Central memory CD4-positive, alpha-beta T cell (primary cell): ENCODE results near the gene KIF19.

Experiments used
- DNase-seq: peaks from one replicate; pipeline ENCODE4 v3.0.0; 2022

KIF19 gene

DNA sequence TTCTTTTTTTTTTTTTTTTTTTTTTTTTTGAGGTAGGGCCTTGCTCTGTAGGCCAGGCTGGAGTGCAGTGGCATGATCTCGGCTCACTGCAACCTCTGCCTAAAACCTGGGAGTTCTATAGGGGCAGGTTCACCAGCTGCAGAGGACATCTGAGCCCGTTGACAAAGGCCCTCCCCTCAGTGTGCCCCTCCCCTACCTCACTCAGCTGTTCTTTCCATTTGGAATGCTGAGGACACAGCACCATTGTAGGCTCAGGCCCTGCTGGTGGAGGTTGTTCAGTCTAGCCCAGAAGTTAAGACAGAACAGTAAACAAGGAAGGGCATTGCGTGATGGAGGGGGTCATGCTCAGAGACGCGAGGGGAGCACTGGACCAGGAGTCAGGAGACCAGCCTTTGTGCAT is 21.8 kb upstream of the KIF19 start:
- no peak for DNase-seq

DNA sequence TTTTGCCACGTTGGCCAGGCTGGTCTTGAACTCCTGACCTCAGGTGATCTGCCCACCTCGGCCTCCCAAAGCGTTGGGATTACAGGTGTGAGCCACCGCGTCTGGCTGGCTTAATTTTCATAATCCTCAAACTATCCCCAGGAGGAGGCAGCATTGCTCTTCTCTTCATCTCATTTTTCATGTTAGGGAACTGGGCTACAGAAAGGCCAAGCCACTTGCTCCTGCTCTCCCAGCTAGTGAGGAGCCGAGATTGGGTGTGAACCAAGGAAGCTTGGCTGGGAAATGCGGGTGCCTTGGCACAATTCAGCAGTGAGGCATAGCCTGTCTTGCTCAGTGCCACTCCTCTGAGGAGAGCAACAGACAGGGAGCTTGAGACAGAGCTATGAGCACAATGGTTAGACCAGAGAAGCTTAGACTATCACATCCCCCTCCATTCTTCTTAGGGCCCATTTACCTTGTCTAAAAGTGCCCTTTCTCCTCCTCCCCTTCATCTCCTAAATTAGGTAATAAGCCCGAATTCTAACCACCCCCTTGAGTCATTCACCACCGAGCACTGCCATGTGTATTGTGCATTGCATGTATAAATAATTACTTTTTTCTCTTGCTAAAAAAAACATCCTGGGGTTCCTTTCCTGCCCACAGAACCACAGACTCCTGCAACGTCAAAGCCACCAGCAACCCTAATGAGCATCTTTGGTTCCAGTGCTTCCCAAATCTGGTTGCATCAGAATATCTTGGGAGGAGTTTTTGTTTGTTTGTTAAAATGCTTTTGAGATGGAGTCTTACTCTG is 20.0 kb upstream of the KIF19 start:
- DNase-seq, result no peak

DNA sequence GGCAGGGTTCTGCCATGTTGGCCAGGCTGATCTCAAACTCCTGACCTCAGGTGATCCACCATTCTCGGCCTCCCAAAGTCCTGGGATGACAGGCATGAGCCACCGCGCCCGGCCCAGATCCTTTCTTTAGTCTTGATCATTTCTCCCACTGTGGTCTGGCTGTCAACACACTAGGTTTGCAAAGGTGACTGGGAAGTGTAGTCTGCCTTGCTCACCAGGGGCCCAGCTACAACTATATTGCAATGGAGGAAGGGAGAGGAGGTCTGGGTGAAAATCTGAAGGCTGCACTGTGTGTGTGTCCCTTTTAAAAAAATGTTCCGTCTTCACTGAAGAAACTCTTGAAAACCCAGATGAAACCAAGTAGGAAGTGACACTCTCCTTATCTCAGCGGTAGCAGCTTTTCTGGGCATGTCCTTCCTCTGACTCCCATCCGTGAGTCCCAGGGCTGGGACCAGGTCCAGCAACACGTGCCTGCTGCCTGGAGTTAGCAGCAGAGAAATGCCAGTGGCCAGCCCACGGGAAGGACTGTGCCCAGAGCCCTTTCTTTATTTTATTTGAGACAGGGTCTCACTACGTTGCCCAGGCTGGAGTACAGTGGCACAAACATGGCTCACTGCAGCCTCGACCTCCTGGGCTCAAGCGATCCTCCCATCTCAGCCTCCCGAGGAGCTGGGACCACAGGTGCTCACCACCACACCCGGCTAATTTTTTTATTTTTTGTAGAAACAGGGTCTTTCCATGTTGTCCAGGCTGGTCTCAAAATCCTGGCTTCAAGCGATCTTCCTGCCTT is 17.8 kb upstream of the KIF19 start:
- DNase-seq, result no peak

DNA sequence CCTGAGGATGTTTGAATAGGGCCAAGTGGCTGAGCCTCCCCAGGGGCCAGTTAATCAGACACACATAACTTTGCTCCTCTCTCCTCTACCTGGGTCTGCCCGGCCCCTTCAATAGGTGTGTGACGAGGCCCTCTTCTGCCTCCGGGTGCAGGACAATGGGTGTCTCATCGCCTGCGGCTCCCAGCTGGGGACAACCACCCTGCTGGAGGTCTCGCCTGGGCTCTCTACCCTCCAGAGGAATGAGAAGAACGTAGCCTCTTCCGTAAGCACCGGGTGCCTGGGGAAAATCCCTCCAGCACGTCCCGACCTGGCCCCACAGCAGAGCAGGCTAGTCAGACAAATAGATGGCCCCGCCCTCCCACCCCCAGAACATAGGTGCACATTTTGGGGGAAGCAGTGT is 16.1 kb upstream of the KIF19 start:
- DNase-seq, result no peak

DNA sequence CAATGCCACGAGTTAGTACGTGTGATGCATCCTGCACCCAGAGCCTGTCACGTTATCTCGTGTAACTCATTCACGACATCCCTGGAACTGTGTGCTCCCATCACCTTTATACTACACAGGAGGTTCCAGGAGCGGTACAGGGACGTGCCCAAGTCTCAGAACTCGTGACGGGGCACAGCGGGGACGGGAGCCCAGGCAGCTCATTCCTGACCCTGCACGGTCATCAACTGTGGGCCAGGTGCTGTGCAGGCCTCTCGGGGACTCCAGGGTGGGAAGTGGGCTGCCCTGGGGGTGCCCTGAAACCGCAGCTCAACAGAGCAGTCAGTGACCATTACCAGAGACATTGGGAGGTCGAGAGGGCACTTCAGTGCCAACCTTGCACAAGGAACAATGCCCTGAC is 11.1 kb upstream of the KIF19 start:
- DNase-seq, result no peak

DNA sequence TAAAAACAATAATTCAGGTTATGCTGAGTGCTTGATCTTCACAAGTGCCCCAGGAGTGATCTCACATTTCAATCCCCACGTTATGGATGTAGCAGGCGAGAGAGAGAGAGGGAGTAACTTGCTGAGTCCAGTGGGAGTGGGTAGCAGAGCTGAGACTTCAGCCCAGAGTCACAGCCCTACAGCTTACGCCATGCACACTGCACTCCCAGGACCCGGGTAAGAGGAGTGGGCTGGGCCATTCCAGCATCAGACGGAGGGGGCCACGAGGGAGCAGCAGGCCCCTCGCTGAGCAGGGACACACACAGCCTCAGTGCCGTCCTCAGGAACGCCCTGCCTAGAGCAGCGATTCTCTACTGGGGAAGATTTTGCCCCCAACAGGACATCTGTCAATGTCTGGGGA is 9.8 kb upstream of the KIF19 start:
- no peak for DNase-seq

DNA sequence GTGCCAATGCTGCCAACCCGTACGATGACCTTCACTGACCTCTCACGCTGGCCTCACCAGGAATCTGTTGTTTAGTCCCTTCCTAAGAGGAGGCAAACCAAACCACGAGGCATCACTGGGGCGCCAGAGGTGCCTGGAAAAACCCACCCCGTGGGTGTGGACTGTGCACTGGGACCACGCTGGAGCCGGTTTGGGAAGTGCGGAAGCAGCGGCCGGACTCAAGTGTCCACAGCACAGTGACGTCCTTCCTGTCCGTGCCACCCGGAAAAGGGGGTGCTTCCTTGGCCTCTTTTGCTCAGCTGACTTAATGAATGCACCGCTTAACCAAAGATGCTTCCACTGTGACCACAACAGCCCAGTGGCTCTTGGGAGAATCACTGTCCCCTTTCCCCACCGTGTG is 9.0 kb upstream of the KIF19 start:
- DNase-seq, result no peak

DNA sequence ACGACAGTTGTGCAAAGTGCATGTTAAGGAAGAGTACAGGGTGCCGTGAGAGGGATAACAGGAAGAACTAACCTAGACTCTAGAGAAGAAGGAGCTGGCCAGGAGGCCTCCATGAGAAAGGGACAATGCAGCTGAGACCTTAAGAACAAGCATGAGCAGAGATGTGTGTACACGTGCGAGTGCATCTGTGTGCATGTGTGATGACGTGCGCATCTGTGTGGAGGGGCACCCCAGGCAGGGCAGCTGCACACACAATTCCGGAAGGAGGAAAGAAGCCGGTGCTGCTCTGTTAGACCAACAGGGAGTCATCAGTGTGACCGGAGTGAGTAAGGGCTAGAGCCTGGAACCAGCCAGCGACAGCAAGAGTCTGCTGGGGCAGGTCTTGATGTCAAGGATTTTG is 7.6 kb upstream of the KIF19 start:
- DNase-seq, result no peak

DNA sequence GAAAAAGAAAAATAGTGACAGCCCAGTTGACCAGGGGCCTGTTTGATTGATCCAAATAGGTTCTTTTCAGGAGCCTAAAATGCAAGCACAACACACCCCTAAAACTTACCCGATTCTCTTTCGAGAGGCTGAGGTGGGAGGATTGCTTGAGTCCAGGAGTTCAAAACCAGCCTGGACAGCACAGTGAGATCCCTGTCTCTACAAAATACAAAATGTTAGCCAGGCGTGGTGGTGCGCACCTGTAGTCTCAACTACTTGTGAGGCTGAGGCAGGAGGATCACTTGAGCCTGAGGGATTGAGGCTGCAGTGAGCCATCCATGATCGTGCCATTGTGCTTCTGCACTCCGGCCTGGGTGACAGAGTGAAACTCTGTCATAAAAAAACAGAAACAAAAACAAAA is 1.5 kb upstream of the KIF19 start:
- no peak for DNase-seq

DNA sequence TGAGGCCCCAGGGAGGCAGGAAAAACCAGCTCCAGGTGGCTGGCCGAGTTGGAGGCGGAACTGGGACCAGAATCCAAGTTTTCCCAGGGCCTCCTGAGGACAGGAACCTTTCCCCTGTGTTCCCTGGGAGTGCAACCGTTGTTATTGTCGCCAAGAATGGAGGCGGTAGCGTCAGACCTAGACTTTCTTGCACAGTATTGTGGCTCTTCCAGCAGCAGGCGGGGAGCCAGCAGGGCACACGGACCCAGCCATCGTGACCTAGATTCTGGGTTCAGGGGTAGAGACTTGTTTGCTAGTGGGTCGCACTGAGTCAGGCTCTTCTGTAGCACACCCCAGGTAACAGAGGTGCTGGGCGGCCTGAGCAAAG is 667 bp upstream of the KIF19 start:
- no peak for DNase-seq

DNA sequence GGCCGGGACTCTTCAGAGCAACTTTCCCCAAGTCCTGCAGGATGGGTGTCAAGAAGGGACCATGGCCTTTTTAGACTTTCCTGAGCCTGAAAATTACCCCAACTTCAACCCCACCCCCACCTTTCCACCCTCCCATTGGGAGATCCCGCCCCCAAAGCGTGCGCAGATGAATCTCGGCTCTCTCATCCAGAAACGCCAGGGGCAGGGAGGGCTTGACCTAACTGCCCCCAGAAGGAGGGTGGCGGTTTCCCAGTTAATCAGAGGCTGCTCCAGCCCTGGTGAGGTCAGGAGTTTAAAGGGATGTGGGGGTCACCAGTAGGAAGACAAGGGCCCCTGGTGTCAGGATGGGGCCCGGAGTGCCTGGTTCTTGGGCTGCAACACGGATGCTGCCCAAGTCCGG is 480 bp downstream of the KIF19 start:
- no peak for DNase-seq

DNA sequence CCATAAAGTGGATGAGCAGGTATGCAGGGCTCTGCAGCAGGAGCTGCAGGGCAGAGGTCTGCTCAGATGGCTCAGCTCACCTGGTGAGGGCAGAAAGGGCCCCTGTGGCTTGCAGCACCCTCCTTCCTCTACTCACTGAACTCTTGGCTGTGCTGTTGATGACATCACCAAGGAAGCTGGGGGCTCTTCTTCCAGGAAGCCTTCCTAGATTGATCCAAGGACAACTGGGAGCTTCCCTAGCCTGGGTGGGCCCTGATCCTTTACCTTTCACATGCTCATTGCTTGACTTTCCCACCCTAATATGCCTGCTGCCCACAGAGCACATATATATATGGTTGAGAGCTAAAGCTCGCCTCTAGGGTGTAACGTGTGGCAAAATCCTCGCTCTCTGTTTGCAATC is 2.5 kb downstream of the KIF19 start:
- DNase-seq, result no peak

DNA sequence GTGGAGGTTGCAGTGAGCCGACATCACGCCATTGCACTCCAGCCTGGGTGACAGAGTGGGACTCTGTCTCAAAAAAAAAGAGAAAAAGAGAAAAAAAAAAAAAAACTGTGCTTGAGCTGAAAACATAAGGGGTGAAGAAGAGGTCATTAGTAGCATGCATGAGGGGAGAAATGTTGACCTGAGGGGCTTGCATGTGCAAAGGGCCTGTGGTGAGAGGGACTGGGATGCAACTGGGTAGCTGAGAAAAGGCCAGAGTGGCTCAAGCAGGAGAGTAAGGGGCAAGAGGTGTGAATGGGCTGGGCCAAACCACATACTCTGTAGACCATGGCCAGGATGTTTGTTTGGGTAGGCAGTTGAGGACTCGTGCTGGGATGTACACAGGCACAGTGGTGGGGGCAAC is 3.4 kb downstream of the KIF19 start:
- DNase-seq, result no peak

DNA sequence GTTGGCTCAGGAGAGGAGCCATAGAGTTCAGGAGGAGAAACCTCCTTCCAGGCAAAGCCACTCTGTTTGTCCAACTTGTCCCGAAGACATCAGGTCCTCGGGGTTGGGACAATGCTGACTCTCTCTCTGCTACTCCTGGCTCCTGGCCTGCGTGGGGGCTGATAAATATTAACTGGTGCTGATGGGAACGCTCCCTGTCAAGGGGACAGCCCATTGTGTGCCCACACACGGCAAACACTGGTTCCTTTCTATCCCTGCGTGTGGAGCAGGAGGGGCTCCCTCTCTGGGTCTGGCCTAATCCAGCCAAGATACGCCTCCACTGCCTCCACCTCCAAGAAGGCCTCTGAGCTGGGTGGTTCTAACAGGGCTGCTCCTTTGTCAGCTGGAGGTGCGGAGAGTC is 4.4 kb downstream of the KIF19 start:
- no peak for DNase-seq

DNA sequence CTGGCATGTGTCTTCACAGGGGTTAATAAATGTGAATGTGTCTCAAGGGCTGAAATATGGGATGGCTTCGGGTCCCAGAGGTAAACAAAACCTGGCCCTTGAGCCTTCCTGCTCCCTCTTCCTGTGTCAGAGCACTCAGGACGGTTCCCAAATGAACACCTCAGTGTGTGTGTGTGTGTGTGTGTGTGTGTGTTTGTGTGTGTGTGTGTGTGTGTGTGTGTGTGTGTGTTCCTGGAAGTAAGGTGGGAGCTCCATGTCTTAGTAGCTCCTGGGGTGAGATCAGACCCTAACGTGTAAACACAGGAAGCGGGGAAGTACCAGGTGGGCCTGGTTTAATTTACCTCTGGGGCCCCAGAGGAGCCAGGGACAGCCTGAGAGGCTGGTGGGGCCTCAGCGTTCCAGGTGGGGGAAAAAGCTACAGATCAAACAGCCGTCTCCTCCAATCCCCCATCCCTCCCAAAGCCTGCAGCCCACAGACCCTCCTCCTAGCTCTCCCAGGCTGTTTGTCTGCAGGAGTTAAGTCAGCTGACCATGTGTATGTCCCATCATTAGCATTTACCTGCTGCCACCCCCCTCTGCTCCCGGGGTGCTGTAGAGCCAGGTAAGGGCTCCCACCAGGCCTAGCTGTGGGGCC is 6.1 kb downstream of the KIF19 start:
- DNase-seq, result no peak

DNA sequence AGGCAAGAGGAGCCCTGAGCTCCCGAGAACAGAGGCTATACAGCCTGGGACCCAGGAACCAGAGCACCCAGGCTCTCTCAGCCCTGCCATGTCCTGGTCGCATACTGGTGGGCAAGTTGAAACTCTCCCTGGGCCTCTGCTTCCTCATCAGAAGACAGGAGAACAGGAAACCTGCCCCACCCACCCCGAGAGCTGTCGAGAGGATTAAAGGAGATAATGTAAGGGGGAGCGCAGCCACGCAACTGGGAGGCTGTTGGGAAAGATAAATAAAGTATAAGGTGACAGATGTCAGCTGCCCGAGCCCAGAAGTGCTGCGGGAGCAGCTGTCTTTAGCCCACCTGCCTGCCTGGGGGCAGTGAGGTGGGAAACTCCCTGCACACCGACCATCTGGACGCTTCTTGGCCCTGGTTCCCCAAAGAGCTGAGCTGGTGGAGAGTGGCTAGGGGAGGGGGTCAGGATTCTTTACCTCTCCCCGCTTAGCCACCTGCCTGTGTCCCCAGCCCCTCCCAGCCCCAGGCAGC is 6.8 kb downstream of the KIF19 start:
- DNase-seq, result no peak

DNA sequence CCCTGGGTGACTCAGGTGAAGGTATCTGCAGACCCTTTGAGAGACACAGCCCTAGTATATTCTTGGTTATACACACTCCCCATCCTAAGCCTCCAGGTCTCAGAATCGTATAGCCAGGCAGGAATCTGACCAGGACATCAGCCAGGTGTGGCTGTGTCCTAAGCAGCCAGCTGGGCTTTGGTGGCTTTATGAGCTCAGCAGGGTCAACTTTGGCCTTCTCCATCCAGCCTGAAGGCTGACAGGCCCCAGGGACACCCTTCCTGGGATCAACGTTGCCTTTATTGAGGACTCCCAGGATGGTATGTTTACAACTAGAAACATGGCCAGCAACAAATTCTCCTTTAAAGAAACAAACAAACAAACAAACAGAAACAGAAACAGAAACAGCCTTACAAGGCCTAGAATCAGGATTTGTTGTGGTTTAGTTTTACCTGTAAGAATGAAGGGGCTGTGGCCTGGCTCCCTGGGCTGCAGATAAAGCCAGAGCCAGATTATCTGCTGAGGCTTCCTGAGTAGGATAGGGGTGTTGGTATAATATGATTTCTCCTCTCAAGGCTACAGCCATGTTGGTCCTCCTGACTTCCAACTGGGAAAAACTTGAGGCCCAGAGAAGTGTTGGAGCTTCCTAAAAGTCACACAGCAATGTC is 8.5 kb downstream of the KIF19 start:
- no peak for DNase-seq

DNA sequence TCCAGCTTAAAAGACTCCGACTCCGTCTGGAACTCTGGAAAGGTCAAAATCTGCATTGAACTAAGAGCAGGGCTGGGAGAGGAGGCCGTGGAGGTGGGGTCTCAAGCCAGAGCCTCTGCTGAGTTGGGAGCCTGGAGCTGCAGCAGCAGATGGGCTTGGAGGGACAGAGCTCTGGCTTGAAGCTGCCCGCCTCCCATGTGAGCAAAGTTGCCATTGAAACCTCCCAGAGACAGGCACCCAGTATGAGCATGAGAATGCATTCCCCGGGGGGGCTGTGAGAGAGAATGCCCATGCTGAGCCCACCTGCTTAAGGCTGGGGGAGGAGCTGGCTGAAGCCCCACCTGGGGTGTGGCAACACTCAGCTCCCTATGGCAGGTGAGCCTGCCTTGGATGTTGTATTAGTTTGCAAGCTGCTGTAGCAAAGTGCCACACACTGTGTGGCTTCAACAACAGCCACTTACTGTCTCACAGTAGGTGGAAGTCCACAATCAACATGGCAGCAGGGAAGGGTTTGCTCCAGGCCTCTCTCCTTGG is 9.6 kb downstream of the KIF19 start:
- DNase-seq, result no peak

DNA sequence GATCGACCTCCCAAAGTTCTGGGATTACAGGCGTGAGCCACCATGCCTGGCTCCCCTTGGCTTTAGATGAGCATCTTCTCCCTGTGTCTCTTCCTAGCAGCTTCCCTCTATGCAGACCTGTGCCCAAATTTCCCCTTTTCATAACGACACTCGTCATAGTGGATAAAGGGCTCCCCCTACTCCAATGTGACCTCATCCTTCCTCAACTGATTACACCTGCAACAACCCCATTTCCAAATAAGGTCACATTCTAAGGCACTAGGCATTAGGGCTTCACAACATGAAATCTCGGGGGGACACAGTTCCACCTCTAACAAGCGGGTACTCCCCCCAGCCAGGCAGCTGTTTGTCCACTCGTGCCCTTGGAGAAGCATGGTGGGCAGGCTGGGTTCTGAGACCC is 10.3 kb downstream of the KIF19 start:
- DNase-seq, result no peak

DNA sequence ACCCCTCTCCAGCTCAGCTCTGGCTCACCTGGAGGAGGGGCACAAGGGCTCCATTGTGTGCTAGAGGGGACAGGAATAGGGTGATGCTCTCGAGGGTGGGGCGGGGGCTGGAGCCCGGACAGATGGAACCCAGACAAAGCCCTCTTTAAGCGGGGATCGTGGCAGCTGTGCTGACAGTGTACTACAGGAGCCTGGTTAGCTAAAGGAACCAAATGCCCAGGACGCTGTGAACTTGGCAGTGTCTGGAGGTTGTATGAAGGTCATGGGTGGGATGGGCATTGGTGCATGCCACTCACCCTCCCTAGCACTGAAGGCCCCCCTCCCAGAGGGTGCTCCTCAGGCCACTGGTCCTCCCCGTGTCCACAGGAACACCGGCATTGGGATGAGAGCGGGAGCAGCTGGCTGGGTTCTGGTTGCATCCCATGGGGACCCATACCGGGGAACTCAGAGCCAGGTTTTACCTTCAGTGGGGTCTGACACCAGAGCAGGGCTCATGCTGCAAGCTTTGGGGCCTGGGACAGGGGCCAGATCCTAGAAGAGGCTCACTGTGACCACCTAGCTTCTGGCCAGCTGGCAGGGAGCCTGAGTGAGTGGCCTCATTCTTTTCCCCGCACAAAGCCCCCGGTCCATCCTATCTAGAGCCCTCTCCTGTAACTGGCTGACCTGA is 11.9 kb downstream of the KIF19 start:
- no peak for DNase-seq

DNA sequence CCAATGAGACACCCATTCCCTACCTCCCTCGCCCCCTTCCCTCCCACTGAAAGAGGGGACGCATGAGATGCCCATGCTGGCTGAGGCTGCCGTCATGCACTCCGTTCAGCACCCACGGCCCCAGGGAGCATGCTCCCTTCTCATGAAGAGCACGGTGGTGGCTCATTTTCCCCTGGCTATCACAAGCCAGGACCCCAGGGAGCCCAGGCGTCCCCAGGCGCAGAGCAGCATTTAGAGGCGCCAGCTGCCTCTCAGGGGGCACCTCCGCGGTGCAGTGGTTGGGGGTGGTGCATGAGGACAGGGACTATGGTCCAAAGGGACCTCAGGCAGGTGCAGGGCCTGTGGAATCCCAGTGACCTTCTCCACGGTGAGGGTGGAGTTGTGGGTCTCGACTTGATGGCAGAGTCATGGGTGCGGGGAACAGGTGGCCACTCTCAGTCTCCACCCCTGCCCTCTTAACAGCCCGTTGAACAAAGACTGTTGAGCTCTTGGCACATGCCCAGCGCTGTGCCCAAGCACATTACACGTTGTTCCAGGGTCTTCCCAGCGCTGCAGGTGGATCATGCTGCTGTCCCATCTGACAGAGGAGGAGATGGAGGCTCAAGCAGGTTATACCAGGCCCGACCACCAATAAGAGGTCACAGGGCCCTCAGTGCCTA is 13.6 kb downstream of the KIF19 start:
- no peak for DNase-seq

DNA sequence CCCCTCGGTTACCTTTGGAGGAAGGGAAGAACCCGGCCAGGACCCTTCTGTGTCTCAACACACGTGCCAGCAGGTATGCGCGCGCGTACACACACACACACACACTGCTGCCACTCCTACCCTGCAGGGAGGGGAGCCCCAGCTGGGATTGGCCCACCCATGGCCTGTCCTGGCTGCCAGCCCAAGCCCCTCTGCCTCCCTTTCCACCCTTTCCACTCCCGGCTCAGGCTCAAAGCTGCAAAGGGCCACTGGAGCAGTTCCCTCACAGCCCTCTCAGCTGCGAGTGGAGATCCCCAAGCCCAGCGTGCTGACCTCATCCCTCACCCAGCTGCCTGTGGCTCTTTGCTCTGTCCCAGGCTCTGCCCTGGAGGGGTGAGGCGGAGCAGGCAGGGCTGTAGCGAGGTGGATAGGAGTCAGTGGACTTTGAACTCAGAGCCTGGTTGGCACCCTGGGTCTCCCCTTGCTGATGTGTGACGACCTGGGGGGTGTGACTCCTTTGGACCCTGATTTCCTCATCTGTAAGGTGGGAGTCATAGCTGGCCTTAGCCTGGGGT is 14.5 kb downstream of the KIF19 start:
- DNase-seq, result no peak
